HG03521 (cell line): ENCODE measurements around the gene ADCY1.
A peak's percentile ranks its signal among the peaks of the same experiment; 100 is the strongest.
"Not testable (repeated sequence)": the region's sequence is repeated elsewhere in the genome, so short reads cannot be mapped to it uniquely, and the experiment has no call there.

Source experiments
- ATAC-seq: cut with Tn5 transposase; IDR thresholded peaks from one replicate; pipeline ENCODE4 v1.9.1; 2021; ENCODE audit warnings: mild to moderate bottlenecking, moderate library complexity; ENCODE audit not compliant: unreplicated experiment

Gene ADCY1

DNA sequence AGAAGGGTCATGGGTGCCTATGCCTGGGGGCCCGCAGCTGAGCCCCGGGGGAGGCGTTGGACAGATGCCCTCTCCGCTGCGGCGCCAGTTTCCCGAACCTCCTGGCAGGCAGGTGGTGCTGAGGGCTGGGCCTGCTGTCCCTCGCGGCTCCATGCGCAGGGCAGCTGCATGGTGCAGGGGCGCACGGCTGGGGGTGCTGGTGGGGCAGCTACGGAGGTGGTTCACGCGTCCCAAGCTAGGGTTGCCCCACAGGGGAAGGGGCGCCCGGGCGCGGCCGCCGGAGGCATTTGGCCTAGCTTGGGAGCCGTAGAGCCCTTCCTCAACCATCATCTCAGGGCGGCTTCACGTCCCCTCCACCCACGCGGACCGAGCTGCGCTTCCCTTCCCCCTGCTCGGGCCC lies 152.7 kb downstream of the ADCY1 start:
- no peak for ATAC-seq

DNA sequence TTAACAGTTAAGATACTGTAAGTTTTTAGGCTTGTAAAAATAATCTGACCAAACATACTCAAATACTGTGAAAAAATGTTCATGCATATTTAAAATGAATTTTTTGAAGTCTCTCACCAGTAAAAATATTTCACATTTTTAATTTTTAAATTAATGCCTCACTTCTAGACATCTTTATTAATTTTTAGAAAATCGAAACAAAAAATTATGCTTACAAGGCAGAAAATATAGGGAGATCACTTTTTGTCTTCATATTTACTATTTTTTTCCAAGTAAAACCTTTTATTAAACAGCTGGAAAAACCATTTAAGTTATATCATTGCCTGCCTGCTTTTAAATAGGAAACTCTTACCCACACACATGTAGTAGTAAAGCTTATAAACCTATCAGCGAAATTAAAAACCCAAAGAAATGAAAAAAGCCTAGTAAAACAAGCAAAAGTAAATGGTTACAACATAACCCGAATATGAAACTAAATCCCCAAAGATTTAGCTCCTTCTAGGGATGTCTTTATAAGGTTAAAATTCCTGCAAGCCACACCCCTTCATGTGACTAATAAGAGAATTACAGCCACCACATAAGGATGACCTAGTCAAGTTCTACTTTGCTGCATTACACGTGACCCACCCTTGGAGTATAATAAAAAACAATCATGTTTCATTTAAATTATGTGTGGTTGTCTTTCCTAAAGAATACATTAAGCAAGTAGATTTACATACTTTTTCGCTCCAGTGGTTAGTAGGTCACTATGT lies 157.7 kb downstream of the ADCY1 start:
- ATAC-seq, result not testable (repeated sequence)

DNA sequence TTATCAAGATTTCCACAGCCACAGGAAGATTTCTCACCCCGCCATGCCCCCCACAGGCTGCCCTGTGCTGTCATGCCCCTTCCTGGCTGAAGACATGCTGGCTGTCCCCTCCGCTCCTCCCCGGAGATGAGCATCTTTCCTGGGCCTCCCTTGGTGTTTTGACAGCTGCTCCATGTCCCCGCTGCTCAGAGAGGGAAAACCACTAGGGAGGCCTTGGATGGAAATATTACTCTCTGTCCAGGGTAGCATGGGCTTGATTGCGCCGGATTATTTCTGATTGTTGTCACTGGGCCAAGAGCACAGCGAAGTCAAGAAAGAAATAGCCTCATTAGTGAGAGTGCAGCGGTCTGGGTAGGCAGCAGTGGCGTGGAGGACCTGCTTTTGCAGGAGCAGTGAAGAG lies 164.8 kb downstream of the ADCY1 start:
- ATAC-seq, result not testable (repeated sequence)

DNA sequence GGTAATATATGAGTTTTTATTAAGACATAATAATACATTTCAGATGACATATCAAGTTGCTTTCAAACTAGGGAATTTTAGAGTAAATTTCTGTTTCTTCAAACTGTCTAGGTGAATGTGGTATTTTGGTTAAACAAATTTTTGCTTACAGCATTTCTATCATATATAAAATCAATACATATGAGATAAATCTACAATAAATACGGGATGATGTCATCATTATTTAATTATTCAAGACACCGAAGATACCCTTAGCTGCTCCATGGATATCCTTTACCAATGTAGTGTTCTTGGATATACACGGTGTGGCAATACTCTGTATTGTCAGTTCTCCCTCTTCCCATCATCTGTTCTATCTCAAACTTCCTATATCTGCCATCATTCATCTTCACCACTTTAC lies 166.4 kb downstream of the ADCY1 start:
- not testable (repeated sequence) for ATAC-seq

DNA sequence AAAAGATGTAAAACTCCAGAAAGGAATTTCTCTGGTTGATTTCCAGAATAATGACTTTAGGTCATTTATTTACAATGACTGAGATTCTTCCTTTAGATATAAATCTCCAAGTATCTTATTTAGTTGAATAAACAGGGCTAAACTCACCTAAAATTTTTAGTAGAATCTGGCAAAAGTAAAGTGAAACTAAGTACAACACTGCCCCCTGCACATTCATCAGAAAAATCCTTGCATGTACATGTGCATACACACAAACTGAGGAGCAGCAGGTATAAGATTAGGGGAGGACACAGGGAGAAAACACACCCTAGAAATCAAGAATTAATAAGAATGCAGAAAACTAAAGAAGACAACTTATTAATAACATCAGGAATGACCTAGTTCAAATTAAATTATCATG lies 174.8 kb downstream of the ADCY1 start:
- ATAC-seq, result not testable (repeated sequence)

DNA sequence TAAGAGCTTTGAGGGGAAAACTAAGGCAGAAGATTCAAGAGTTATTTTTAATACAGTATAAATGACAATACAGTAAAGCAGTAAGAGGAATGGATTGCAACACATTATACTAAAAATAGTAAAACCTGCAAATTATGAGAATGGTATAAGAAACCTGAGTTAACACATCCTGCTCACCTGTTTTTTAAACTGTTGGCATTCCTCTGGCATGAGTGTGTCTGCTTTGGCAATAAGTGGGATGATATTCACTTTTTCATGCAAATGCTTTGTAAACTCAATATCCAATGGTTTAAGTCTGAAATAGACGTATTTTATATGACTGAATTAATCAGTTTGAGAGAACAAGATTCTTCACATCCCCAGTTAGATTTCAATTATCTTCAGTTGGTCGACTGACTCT lies 177.2 kb downstream of the ADCY1 start:
- not testable (repeated sequence) for ATAC-seq

DNA sequence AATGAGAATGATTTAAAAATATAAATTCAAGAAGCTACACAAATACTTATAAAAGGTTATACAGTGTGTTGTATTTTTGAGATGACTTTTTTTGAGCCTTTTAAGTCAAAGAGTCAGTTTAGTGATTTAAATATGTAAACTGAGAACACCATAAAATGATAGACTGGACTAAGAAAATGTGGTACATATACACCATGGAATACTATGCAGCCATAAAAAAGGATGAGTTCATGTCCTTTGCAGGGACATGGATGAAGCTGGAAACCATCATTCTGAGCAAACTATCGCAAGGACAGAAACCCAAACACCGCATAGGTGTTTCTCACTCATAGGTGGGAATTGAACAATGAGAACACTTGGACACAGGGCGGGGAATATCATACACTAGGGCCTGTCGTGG lies 182.2 kb downstream of the ADCY1 start:
- not testable (repeated sequence) for ATAC-seq

DNA sequence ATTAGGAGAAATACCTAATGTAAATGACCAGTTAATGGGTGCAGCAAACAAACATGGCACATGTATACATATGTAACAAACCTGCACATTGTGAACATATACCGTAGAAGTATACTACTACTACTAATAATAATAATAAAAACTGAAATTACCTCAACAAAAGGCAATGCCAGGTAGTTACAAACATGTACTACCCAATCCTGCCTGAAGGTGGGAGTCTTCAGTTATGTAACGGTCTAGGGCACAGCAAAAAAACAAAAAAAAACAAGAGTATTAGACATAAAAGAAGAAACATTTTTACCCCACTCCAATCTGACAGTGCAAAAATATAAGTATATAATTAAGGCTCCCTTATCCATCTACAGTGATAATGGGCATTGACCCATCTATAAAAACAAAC lies 182.6 kb downstream of the ADCY1 start:
- ATAC-seq, result not testable (repeated sequence)

DNA sequence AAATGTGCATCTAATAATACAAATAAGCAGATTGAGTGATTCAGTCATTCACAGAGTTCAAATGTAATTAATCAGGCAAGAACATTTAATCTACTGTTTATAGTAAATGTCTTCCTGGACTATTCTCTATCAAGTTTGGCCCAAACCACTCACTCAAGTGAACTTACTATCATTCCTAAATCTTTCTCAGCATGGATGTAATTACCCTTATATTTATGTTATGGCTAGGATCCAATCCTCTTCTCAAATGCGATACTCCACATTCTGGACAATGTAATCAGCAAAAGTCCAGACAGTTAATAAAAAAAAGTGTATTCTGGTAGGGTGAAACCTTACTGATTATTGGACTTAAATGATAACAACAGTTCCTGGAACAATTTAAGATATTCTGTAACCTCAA lies 185.3 kb downstream of the ADCY1 start:
- not testable (repeated sequence) for ATAC-seq

DNA sequence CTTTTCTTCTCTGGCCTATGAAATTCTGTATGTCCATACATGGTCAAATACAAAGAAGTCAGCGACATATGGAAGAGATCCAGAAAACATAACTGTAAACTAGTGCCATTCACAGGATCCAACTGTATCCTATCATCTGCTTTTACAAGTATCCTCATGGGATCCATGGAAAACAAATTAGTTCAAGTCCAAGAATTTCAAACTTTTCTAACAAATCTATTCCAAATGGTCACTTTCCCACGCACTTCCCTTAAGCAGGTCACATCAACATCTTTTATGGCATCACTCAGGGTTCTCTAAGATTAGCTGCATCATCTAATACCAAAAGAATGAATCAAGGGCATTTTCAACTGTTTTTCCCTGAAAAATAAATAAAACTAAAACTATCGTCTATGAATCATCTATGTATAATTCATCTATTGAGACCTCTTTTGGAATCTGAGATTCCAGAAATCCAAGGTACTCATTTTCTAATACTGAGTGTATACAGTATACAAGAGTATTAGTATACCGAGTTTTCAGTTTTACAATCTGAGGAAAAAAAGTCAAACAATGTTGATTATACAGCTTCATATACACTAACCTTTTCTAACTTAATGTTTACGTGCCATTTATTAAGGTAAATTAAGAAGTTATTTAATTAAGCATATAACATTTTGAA lies 187.5 kb downstream of the ADCY1 start:
- not testable (repeated sequence) for ATAC-seq

DNA sequence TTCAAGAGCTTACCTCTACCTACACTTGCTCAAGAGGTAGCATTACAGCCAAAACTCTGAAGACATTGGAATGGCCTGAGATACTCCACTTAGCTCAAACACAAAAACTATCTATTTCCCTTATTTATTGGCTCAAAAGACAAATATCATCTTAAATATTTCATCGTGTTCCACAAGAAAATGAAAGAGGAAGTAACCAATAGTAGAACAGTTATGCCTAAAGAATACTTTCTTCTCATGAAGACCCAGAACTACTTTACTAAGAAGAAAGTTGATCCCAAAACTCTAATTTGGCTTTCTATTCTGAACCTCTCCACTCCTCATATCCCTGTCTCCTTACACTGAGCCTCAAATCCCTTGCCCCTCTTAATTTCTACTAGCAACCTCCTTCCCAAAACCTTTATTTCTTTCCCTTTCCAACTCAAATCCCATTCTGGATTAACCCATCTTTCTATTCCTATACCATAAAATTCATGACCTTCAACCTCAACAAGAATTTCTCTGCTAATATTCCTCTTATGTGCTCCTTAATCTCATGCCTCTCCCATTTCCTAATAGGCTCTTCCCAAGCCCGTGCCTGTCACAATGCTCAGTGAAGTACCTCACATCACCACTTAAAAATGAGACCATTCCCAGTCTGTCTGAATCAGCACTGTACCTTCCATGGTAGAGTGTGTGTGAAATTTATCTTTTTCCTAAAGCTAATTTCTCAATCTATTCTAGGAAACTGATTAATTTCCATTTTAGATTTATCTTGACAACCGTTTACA lies 188.2 kb downstream of the ADCY1 start:
- ATAC-seq, result not testable (repeated sequence)

DNA sequence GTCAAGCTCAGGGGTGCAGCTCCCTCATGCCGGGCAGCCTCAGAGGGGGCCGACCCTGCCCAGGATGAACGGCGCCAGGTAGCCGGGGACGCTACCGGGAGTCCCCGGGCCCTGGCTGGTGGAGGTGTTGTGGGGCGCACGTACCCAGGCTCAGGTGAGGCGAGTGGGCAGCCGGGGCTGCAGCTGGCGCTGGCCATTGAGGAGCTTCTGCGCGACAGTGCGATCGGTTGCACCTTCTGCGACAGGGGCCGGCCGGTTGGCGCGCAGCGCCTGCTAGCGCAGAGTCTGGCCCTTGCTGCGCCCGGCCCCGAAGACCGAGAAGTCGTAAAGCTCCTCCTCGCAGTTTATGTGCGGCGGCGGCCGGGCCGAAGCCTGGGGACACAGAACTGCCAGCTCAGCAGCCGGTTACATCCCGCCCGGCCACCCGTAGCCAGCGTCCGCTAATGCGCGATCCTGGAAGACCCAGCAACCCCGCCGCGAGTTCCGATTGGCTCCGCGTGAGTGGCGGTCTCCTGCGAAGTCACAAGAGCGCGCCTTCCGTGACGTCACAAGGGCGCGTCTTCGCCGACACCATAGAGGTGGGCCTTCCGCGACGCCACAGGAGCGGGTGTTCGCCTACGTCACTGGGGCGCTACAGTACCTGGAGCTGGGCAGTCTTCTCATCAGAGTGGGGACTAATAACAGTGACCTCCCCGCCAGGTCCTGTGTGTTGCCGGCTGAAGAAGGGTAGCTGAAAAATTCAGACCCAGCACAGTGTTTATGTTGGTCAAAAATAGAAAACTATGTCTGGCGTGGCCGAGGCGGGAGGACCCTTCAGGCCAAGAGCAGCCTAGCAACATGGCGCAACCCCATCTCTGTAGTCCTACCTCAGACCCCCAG lies 194.6 kb downstream of the ADCY1 start:
- ATAC-seq, result peak; percentile 99

DNA sequence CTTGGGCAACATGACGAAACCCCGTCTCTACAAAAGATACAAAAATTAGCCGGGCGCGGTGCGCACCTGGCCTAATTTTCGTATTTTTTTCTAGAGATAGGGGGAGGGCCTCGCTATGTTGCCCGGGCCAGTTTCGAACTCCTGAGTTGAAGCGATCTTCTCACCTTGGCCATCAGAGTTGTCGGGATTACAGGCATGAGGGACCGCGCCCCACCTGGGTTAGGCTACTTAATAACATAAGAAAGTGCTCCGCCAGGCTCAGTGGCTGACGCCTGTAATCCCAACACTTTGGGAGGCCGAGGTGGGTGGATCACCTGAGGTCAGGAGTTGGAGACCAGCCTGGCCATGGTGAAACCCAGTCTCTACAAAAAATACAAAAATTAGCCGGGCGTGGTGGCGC lies 195.5 kb downstream of the ADCY1 start:
- ATAC-seq, result not testable (repeated sequence)
